Right atrium auricular region (tissue), 2 donors: ENCODE measurements around the gene CNNM1. TPM values are rescaled to one million over a fixed set of nuclear protein-coding genes. Genes with fewer than 3 reads are reported as not detected.

Source experiments
- DNase-seq: peaks from one replicate; pipeline ENCODE4 v3.0.0-alpha.2; 2019; ENCODE audit warnings: low spot score
- H3K27ac ChIP-seq, 2 donors: fragments of 200-600 bp; sonication (generic); 1 replicate in 1 of 2; 2 replicates in 1 of 2; pipeline ENCODE4 v1.5.1; 2016 to 2019
- H3K27me3 ChIP-seq, 2 donors: fragments of 200-600 bp; sonication (generic); one replicate each; pipeline versions ENCODE4 v1.5.1 to v1.6.0; 2017 to 2019
- H3K36me3 ChIP-seq: fragments of 200-600 bp; sonication (generic); one replicate; pipeline ENCODE4 v1.5.1; 2016
- H3K4me1 ChIP-seq, 2 donors: fragments of 200-600 bp; sonication (generic); one replicate each; pipeline versions ENCODE4 v1.5.1 to v1.6.0; 2017 to 2019
- H3K4me3 ChIP-seq, 2 donors: fragments of 200-600 bp; sonication (generic); 1 replicate in 1 of 2; 2 replicates in 1 of 2; pipeline ENCODE4 v1.5.1; 2017 to 2019; ENCODE audit warnings: mild to moderate bottlenecking in 1 of 2, moderate library complexity in 1 of 2
- H3K9me3 ChIP-seq, 2 donors: fragments of 200-600 bp; sonication (generic); one replicate each; pipeline ENCODE4 v1.5.1; 2019
- CTCF ChIP-seq, 2 donors: fragments of 200-600 bp; sonication (generic); IDR thresholded peaks; one replicate each; pipeline ENCODE4 v1.5.1; 2019; ENCODE audit warnings: antibody characterized with exemption in 2 of 2
- total RNA-seq, 2 donors: library from RNA; depleted of rRNA; stranded (reverse); fragments of >200 nt; gene quantifications; one replicate each; pipeline ENCODE4 v1.1.0, GENCODE V29; 2016

Gene CNNM1
- total RNA-seq, 2 donors from 2014 or later = 0.07 to 0.79 TPM

- H3K4me1 ChIP-seq = peaks cover 0 to 42% of the 10 kb centered on the region in 2 donors
- TF ChIP-seq CTCF (IDR thresholded peaks at IDR 0.05) = no peak
- no peaks in the 10 kb centered on the region for H3K9me3 ChIP-seq
These were observed 60.7 kb downstream of the CNNM1 start for GRCh38 chr10:99389729-99390480.

DNA sequence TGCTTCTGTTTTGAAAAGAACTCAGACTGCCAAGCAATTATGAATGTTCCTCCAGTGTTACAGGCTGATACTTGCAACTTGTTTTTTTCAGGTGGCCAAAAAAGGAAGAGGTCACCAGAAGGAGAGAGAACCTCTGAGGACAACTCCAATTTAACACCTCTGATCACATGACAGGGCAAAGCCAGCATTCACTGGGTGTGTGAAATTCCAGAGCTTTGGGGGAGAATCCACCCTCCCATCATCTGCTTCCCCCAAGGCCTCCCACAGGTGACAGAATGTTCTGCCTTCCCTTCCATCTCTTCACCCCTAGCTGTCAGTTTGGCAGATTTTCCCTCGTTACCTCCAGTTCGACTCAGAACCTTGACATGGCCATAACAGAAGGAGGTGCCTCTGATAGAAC is 62.2 kb downstream of the CNNM1 start:
- H3K9me3 ChIP-seq = no peaks in the 10 kb centered on the region
- peak overlapping the region; percentile 1 to 90 for H3K27ac ChIP-seq
- H3K36me3 ChIP-seq = peaks cover 14% of the 10 kb centered on the region
- no peak for TF ChIP-seq CTCF (IDR thresholded peaks at IDR 0.05)
- no peak overlapping the region for H3K4me3 ChIP-seq
- no peaks in the 10 kb centered on the region for H3K27me3 ChIP-seq
- H3K4me1 ChIP-seq = peaks cover 0 to 42% of the 10 kb centered on the region in 2 donors
- DNase-seq = peak; percentile 49

More at GRCh38 chr10:99389729-99390480, 60.7 kb downstream of the CNNM1 start:
- no peaks in the 10 kb centered on the region for H3K36me3 ChIP-seq
- DNase-seq = no peak
- H3K4me3 ChIP-seq = no peak overlapping the region
- peak overlapping the region in 1 of 2 donors; percentile 90 for H3K27ac ChIP-seq
- H3K27me3 ChIP-seq = no peaks in the 10 kb centered on the region

GRCh38 chr10:99393036-99393435 is 63.9 kb downstream of the CNNM1 start:
- peaks cover 29% of the 10 kb centered on the region for H3K36me3 ChIP-seq

DNA sequence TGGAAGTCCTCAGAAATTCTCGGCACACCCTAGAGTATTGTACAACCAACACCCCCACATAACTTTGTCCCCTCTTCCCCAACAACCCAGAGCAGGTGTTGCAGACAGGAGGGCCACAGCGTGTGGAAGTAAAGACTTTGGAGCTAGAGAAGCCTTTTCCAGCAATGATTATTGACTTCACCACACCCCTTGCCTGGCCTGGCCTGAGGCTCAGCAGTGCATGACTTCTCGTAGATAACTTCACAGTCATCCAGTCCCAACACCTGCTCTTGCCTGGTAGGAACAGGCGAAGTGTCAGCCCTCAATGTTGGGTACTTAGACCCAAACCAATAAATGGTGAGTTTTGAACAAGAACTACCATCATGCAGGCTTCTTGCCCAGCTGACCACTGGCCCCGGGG is 64.5 kb downstream of the CNNM1 start:
- peak; percentile 44 for DNase-seq
- Histone ChIP-seq H3K9me3 (no peaks in the 10 kb centered on the region), H3K27ac (peak overlapping the region in 1 of 2 donors; percentile 90), H3K4me1 (peaks cover 0 to 42% of the 10 kb centered on the region in 2 donors), H3K36me3 (peaks cover 35% of the 10 kb centered on the region), H3K4me3 (no peak overlapping the region), H3K27me3 (no peaks in the 10 kb centered on the region)
- no peak for TF ChIP-seq CTCF (IDR thresholded peaks at IDR 0.05)

More at GRCh38 chr10:99393036-99393435, 63.9 kb downstream of the CNNM1 start:
- no peak for TF ChIP-seq CTCF (IDR thresholded peaks at IDR 0.05)
- Histone ChIP-seq H3K27me3 (no peaks in the 10 kb centered on the region), H3K4me1 (peaks cover 0 to 42% of the 10 kb centered on the region in 2 donors), H3K27ac (peak overlapping the region; percentile 37 to 90), H3K9me3 (no peaks in the 10 kb centered on the region), H3K4me3 (no peak overlapping the region)
- no peak for DNase-seq

- H3K27me3 ChIP-seq = no peaks in the 10 kb centered on the region
- DNase-seq = peak; percentile 47
- H3K4me1 ChIP-seq = peaks cover 0 to 42% of the 10 kb centered on the region in 2 donors
- peaks cover 41% of the 10 kb centered on the region for H3K36me3 ChIP-seq
- TF ChIP-seq CTCF (IDR thresholded peaks at IDR 0.05) = no peak
- H3K4me3 ChIP-seq = no peak overlapping the region
- H3K27ac ChIP-seq = peak overlapping the region in 1 of 2 donors; percentile 90
- no peaks in the 10 kb centered on the region for H3K9me3 ChIP-seq
These were observed 65.1 kb downstream of the CNNM1 start for GRCh38 chr10:99394256-99394655.
